HCT116 (cell line): Measurements from ENCODE around the gene ELFN1. TPM values are rescaled to one million over a fixed set of nuclear protein-coding genes. Genes with fewer than 3 reads are reported as not detected.

Experiments
- ATAC-seq: fragments of 200-7000 bp; cut with Tn5 transposase; 2 replicates; pipeline ENCODE4 v1.9.1; 2020; ENCODE audit warnings: mild to moderate bottlenecking, moderate library complexity
- BruUV-seq: library from RNA; stranded (reverse); fragments of 400-500 nt; replicated peaks from 2 replicates; lab custom pipeline; 2021; lab: Mats Ljungman, UMichigan
- CTCF ChIA-PET: fragments of 300-600 bp; sonication (Branson Sonifier 250); formaldehyde crosslinking; loops from one replicate; lab custom pipeline; 2021; ENCODE audit warnings: antibody characterized with exemption; lab: Charles Lee
- POLR2A ChIA-PET: fragments of 300-600, 350-600 bp; sonication (Branson Sonifier 250); formaldehyde crosslinking; loops from one replicate; lab custom pipeline; 2021; ENCODE audit warnings: antibody characterized with exemption; lab: Charles Lee
- RAD21 ChIA-PET, 2 experiments: fragments of 300-600 bp; sonication (Branson Sonifier 250); formaldehyde crosslinking; loops; one replicate each; lab custom pipeline; 2023; ENCODE audit warnings: low total read pairs in 2 of 2; ENCODE audit not compliant: uncharacterized antibody in 2 of 2, unreplicated experiment in 2 of 2, low non-redundant PET in 1 of 2; lab: Charles Lee
- DNase-seq: peaks from one replicate; pipeline ENCODE4 v3.0.0-alpha.2; 2010; ENCODE audit warnings: low read depth, low spot score
- H2AFZ ChIP-seq: fragments of 200-600 bp; shearing (Covaris generic), sonication (generic); 2 replicates; pipeline ENCODE4 v1.6.1; 2017; ENCODE audit warnings: low read depth, mixed run types, mixed read lengths, antibody characterized with exemption, low read length; ENCODE audit not compliant: poor library complexity, severe bottlenecking
- H3K27ac ChIP-seq: 2 replicates; pipeline ENCODE4 v1.5.1; 2012; ENCODE audit warnings: low read depth, low read length
- H3K27me3 ChIP-seq: fragments of 200-600 bp; sonication (generic); 2 replicates; pipeline ENCODE4 v1.6.1; 2016; ENCODE audit warnings: mixed run types, low read length, mixed read lengths; ENCODE audit not compliant: insufficient read depth
- H3K36me3 ChIP-seq, 2 experiments: fragments of 200-500 bp in 1 of 2; fragments of 200-600 bp in 1 of 2; sonication (Bioruptor generic) in 1 of 2; sonication (generic) in 1 of 2; 2 replicates each; pipeline versions ENCODE4 v1.5.1 to v1.6.1; 2014 to 2016; ENCODE audit warnings: low read length in 2 of 2, inconsistent platforms in 1 of 2, mixed read lengths in 1 of 2, mixed run types in 1 of 2; ENCODE audit not compliant: insufficient read depth in 2 of 2, control insufficient read depth in 1 of 2
- H3K4me1 ChIP-seq, 2 experiments: fragments of 200-600 bp in 1 of 2; sonication (generic) in 1 of 2; 2 replicates each; pipeline versions ENCODE4 v1.5.1 to v1.6.1; 2012 to 2017; ENCODE audit warnings: low read length in 2 of 2, inconsistent platforms in 1 of 2, mild to moderate bottlenecking in 1 of 2, mixed read lengths in 1 of 2, mixed run types in 1 of 2, moderate library complexity in 1 of 2; ENCODE audit not compliant: insufficient read depth in 2 of 2, control insufficient read depth in 1 of 2
- H3K4me2 ChIP-seq: fragments of 200-600 bp; sonication (generic); 2 replicates; pipeline ENCODE4 v1.6.1; 2017; ENCODE audit warnings: mixed run types, low read length, mixed read lengths
- H3K4me3 ChIP-seq, 2 experiments: fragments of 200-600 bp in 1 of 2; sonication (generic) in 1 of 2; replicated peaks in 1 of 2; 2 replicates each; pipeline ENCODE4 v1.5.1; 2011 to 2016; ENCODE audit warnings: low read length in 2 of 2, control low read depth in 1 of 2, low read depth in 1 of 2, mild to moderate bottlenecking in 1 of 2, mixed read lengths in 1 of 2, mixed run types in 1 of 2
- H3K79me2 ChIP-seq: fragments of 200-600 bp; sonication (generic); 2 replicates; pipeline ENCODE4 v1.6.1; 2017; ENCODE audit warnings: mild to moderate bottlenecking, mixed run types, low read length, moderate library complexity, mixed read lengths; ENCODE audit not compliant: insufficient read depth
- H3K9ac ChIP-seq: fragments of 200-600 bp; sonication (generic); 2 replicates; pipeline ENCODE4 v1.6.1; 2016; ENCODE audit warnings: low read length, mixed read lengths
- H3K9me2 ChIP-seq: fragments of 200-600 bp; sonication (generic), shearing (Covaris generic); 2 replicates; pipeline ENCODE4 v1.6.1; 2017; ENCODE audit warnings: mixed run types, mild to moderate bottlenecking, moderate library complexity; ENCODE audit not compliant: insufficient read depth
- H3K9me3 ChIP-seq, 2 experiments: fragments of 200-500 bp in 1 of 2; fragments of 200-600 bp in 1 of 2; sonication (Bioruptor generic) in 1 of 2; sonication (generic) in 1 of 2; 2 replicates each; pipeline ENCODE4 v1.6.1; 2014 to 2017; ENCODE audit warnings: low read length in 2 of 2, mixed read lengths in 2 of 2, inconsistent platforms in 1 of 2, low read depth in 1 of 2, mild to moderate bottlenecking in 1 of 2, mixed run types in 1 of 2, moderate library complexity in 1 of 2; ENCODE audit not compliant: control insufficient read depth in 1 of 2, insufficient read depth in 1 of 2
- H4K20me1 ChIP-seq: fragments of 200-600 bp; sonication (generic), shearing (Covaris generic); 2 replicates; pipeline ENCODE4 v1.6.1; 2017; ENCODE audit warnings: mixed run types, mild to moderate bottlenecking, moderate library complexity; ENCODE audit not compliant: insufficient read depth
- CBX3 ChIP-seq: IDR thresholded peaks from 2 replicates; pipeline ENCODE4 v1.6.1; 2012; ENCODE audit warnings: low read depth
- CEBPB ChIP-seq: IDR thresholded peaks from 2 replicates; pipeline ENCODE4 v1.6.1; 2012; ENCODE audit warnings: low read depth
- EZH2 ChIP-seq: fragments of 200-600 bp; sonication (generic); IDR thresholded peaks from 2 replicates; pipeline ENCODE4 v1.6.1; 2017; ENCODE audit warnings: antibody characterized with exemption, mixed run types
- EZH2phosphoT487 ChIP-seq: fragments of 200-600 bp; IDR thresholded peaks from 2 replicates; pipeline ENCODE4 v1.6.1; 2018; ENCODE audit warnings: antibody characterized with exemption, borderline replicate concordance
- JUND ChIP-seq: IDR thresholded peaks from 2 replicates; pipeline ENCODE4 v1.6.1; 2012
- POLR2A ChIP-seq: IDR thresholded peaks from 2 replicates; pipeline ENCODE4 v1.7.0; 2011; ENCODE audit warnings: borderline replicate concordance; ENCODE audit not compliant: insufficient read depth, insufficient read length; ENCODE audit errors: extremely low read depth
- RAD21 ChIP-seq: IDR thresholded peaks from 2 replicates; pipeline ENCODE4 v1.6.1; 2012; ENCODE audit warnings: low read depth, mild to moderate bottlenecking
- SP1 ChIP-seq: IDR thresholded peaks from 2 replicates; pipeline ENCODE4 v1.6.1; 2012; ENCODE audit warnings: low read depth
- ZFX ChIP-seq: fragments of 450-650 bp; IDR thresholded peaks from 2 replicates; pipeline ENCODE4 v1.6.1; 2017
- ZNF274 ChIP-seq: fragments of 200-500 bp; sonication (Bioruptor generic); IDR thresholded peaks from 2 replicates; pipeline ENCODE4 v1.6.1; 2014; ENCODE audit warnings: mild to moderate bottlenecking, low read depth, low read length, inconsistent platforms
- intact Hi-C: fragments of 100-400 bp; cut with micrococcal nuclease; formaldehyde crosslinking; loops from 2 replicates; pipeline ENCODE4 v1.10.0; 2022
- total RNA-seq: library from RNA; stranded (reverse); gene quantifications from one replicate; pipeline ENCODE4 v1.2.1, GENCODE V29; 2021; ENCODE audit not compliant: unreplicated experiment
- TF ChIP-seq, protein P1 (sequence below), 3 experiments: fragments of 200-600 bp in 1 of 3; sonication (generic) in 1 of 3; IDR thresholded peaks in 2 of 3; conservative IDR thresholded peaks in 1 of 3; 2 replicates each; pipeline ENCODE4 v1.5.1; 2012 to 2017; ENCODE audit warnings: low read depth in 2 of 3, low read length in 2 of 3, antibody characterized with exemption in 1 of 3, borderline replicate concordance in 1 of 3, control low read depth in 1 of 3, mild to moderate bottlenecking in 1 of 3, mixed read lengths in 1 of 3, mixed run types in 1 of 3, moderate library complexity in 1 of 3; ENCODE audit not compliant: insufficient read depth in 1 of 3
- TF ChIP-seq, protein P2 (sequence below): IDR thresholded peaks from 2 replicates; pipeline ENCODE4 v1.6.1; 2012

Gene ELFN1
- total RNA-seq, 1 experiment from 2014 or later = 4.4 TPM

DNA sequence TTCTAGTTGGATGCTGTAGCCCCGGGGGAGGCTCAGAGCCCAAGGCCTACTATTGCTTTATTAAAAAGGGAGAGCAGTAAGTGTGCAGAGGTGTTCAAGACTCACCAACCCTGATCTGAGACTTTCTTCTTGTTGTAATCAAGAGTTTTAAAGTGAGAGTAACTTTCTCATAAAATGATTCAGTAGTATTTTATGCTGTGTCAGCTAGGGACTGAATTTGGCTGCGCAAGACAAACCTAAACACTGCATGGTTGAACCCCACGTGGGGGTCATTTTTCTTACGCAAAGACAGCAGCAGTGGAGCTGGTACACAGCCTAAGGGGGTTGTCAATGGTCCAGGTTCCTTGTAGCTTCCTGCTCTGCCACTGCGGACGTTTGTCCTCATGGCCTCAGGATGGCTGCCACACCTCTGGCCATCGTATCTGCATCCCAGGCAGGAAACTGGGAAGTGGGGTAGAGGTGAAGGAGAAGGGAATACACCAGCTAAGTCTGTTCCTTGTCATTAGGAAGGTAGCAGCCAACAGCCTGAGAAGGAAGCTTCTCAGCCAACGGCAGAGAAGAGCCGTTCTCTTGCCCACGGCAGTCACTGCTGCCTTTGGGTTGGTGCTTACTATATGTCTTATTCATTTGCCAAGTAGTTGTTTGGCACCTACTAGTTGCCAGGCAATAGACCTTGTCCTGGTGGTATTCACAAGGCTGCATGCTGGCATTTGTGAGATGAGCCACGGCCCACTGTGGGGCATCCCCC is 44.7 kb downstream of the ELFN1 start:
- intact Hi-C loops = no loop called here
- TF ChIP-seq ZFX = no peak
- TF ChIP-seq RAD21 = no peak
- no peak for TF ChIP-seq POLR2A
- no peak for TF ChIP-seq EZH2phosphoT487
- no peak for TF ChIP-seq CBX3
- no peak for TF ChIP-seq EZH2
- TF ChIP-seq, protein P1, sequence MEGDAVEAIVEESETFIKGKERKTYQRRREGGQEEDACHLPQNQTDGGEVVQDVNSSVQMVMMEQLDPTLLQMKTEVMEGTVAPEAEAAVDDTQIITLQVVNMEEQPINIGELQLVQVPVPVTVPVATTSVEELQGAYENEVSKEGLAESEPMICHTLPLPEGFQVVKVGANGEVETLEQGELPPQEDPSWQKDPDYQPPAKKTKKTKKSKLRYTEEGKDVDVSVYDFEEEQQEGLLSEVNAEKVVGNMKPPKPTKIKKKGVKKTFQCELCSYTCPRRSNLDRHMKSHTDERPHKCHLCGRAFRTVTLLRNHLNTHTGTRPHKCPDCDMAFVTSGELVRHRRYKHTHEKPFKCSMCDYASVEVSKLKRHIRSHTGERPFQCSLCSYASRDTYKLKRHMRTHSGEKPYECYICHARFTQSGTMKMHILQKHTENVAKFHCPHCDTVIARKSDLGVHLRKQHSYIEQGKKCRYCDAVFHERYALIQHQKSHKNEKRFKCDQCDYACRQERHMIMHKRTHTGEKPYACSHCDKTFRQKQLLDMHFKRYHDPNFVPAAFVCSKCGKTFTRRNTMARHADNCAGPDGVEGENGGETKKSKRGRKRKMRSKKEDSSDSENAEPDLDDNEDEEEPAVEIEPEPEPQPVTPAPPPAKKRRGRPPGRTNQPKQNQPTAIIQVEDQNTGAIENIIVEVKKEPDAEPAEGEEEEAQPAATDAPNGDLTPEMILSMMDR (IDR thresholded peaks at IDR 0.05 in 2 of 3, conservative IDR thresholded peaks at IDR 0.05 in 1 of 3; ENCODE audit: borderline replicate concordance in 1 of 3, insufficient read depth in 1 of 3, low read depth in 2 of 3, low read length in 2 of 3) = no peak
- TF ChIP-seq CEBPB = no peak
- TF ChIP-seq ZNF274 = no peak
- TF ChIP-seq, protein P2, sequence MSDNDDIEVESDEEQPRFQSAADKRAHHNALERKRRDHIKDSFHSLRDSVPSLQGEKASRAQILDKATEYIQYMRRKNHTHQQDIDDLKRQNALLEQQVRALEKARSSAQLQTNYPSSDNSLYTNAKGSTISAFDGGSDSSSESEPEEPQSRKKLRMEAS = no peak
- TF ChIP-seq JUND = no peak
- no peak for TF ChIP-seq SP1
- no peak overlapping the region for H3K27ac ChIP-seq
- H4K20me1 ChIP-seq = no peaks in the 10 kb centered on the region
- RAD21 ChIA-PET = no interaction called here
- POLR2A ChIA-PET = no interaction called here
- no peak overlapping the region for H3K9ac ChIP-seq
- peaks cover 2 to 6% of the 10 kb centered on the region in 2 experiments; a peak in 3 of 4 replicates for H3K9me3 ChIP-seq
- peaks cover 3 to 13% of the 10 kb centered on the region in 2 experiments; a peak in 3 of 4 replicates for H3K4me1 ChIP-seq
- DNase-seq (no peak), ATAC-seq (no peak)
- CTCF ChIA-PET = no interaction called here
- no peaks in the 10 kb centered on the region for H3K27me3 ChIP-seq
- no peak overlapping the region for H3K4me2 ChIP-seq
- H2AFZ ChIP-seq = no peak overlapping the region
- no peaks in the 10 kb centered on the region for H3K36me3 ChIP-seq
- BruUV-seq = no TSS peak
- H3K4me3 ChIP-seq = no peak overlapping the region
- no peaks in the 10 kb centered on the region for H3K9me2 ChIP-seq
- no peaks in the 10 kb centered on the region for H3K79me2 ChIP-seq
